ENCODE data around the gene TMA7B.

TMA7B gene

DNA sequence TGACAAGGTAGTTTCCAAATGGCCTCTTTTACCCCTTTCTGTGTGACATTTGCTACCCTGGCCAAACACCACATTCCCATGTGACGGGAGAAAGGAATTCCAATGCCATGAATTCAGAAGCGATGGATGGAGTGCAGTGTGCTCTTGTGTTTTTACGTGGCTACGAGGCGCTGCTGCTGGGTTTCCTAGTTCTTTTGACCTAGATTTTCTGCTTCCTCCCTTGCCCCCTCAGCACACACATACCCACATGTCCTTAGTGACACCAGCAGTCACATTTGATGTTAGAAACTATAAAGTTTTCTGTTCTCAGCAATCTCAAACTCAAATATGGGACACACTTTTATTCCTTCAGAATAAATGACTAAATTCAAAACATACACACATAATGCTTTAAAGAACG lies 7.8 kb upstream of the TMA7B start:
- no peak for DNase-seq (ENCODE audit: low read depth, low spot score)

- no peak for DNase-seq (ENCODE audit: low read depth, low spot score)
These were observed 7.1 kb upstream of the TMA7B start for GRCh38 chr22:39953101-39953500.

DNA sequence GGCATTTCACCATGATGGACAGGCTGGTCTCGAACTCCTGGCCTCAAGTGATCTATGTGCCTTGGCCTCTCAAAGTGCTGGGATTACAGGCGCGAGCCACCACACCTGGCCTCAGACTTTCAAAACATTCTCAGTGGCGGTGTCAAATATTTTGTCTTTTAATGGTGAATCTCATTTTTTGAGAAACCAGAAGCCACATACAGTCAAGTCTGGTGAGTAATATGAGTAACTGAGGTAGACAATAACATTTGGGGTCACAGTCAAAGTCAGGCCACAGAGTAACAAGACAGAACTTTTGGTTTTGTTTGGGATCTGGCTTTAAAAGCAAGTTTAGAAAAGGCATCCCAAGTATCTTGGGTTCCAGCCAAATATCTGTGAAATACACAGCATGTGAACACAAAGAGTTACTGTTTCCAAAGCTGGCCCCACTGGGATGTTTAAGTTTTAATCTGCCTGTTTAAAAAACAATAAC lies 5.6 kb upstream of the TMA7B start:
- DNase-seq (ENCODE audit: low read depth, low spot score): peak; percentile 88

GRCh38 chr22:39955675-39956074 lies 4.5 kb upstream of the TMA7B start:
- no peak for DNase-seq (ENCODE audit: low read depth, low spot score)

DNA sequence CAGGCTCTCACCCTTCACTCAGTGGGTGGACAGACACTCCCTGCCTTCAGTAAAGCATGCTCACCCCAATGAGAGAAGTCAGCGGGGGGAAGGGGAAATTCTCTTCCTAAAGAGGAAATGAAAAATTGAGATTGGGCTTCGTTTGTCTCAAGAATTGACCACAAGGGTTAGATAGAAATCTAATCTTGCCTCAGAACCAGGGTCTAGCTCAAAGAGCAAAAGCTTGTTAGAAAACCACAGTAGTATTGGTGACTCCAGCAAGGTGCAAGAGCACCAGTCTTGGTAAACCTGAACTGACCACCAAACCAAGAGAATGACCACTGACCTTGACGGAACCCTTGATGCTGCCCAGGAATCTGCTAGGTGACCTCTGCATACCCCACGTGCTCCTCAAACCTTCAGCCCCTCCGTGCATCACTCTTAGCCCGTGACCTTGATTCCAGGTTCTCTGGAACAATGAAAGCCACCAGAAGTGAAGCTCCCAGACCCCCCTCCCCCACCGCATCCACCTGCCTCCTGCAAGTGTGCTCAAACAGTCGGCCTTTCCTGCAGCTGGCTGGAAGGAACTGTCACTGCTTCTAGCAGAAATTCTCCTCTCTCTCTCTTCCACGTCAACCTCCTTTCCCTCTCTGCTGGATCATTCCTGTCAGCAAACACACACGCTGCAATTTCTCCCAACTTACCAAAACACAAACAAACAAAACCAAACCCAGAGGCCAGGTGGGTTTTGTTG lies 3.1 kb upstream of the TMA7B start:
- DNase-seq (ENCODE audit: low read depth, low spot score): no peak

DNA sequence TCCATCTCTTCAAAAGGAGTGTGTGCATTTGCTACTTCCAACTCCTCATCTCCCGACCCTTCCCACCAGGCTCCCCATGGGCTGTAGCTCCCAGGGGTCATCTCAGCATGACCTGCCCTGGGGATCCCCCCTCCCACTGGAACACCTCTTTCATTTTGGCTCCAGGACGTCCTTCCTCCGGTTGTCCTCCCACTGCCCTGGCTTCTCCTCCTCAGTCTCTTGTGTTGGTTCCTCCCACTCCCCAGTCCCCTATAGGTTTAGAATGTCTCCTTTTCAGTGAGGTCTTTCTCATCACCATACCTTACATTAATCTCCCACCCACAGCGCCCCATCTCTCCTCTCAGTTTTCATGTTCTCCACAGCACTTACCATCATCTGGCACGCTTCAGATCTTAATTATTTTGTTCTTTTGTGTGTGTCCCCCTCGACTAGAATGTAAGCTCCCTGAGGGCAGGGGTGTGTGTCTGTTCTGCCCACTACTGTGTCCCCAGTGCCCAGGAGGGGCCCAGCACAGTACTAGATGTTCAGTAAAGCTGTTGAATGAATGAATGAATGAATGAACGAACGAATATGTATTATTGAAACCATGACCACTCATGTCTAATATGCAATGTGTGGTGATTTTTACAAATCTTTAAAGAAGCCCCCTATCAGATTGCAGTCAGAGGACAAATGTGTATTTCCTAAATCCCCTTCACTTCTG lies 2.0 kb upstream of the TMA7B start:
- DNase-seq (ENCODE audit: low read depth, low spot score): no peak

DNA sequence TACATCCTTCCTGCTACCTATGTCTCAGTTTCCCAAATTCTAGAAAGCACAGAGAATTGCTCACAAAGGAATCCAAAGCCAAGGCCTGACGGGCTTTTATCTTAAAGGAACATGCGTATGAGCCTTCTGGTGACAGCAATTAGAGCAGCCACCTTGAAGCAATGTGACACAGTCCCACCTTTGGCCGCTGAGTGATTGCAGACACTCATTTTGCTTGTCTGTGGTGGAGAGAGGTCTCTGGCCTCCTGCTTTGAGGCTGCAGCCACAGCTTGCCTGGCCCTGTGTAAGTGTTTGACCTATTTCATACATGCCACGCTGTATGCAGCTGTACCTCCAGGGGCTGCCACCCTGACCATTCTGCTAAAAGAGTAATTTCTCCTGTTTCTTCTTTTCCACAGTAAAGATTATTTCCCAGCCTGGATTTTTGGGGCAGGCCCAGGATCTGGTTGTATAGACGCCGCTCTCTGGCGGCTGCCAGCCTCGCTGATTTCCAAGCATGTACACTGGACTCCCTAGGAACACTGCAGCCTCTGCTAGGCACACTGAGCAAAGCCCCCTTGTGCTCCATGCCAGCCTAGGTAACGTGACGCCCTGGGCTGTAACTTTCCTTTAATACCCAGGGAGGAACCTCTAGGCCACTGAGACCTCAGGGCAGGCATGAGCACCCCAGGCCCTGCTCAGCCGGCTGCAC lies 1.1 kb upstream of the TMA7B start:
- no peak for DNase-seq (ENCODE audit: low read depth, low spot score)

DNA sequence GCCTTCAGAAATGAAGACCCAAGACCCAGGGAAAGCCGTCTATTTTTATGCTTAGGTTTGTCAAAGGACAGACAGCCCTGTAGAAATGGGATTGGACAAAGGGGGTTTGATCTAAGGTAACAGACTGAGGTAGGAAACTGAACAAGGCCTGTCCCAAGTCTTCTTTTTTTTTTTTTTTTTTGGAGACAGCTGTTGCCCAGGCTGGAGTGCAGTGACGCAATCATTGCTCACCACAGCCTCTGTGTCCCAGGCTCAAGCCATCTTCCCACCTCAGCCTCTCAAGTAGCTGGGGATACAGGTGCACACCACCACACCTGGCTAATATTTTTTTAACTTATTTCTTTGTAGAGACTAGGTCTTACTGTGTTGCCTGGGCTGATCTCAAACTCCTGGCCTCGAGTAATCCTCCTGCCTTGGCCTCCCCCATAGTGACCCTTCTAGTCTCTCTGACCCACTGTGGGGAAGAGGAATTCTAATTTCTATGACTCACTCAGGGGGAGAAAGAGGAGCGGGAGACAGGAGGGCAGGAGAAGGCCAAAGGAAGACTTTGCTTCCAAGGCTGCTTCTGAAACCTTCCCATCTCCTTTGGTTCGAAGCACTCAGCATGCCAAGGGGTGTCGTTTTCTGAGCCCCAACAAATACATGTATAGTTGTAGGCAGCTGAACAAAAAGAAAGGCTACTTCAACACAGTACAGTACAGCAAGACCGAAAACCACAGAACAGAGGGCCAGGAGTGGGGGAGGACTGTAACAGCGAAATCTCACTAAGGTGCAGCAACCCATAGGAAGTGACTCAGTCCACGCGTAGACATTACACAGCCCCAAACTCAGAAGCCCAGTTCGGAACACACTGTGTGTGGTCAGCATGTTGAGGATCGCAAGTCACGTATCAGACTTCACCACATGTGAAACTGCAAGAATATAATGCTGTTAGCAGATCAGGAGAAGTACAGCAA lies 872 bp downstream of the TMA7B start:
- DNase-seq (ENCODE audit: low read depth, low spot score): peak; percentile 78

DNA sequence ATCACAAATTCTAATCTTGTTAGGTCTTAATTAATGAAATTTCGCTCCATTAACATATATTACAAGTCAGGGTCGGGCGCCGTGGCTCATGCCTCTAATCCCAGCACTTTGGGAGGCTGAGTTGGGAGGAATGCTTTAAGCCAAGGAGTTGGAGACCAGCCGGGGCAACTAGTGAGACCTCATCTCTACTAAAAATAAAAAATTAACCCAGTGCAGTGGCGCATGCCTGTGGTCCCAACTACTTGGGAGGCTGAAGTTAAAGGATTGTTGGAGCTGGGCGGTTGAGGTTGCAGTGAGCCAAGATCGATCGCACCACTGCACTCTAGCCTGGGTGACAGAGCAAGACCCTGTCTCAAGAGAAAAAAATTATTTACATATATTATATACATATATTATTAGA lies 1.9 kb downstream of the TMA7B start:
- no peak for DNase-seq (ENCODE audit: low read depth, low spot score)

- DNase-seq (ENCODE audit: low read depth, low spot score): no peak
These were observed 5.6 kb downstream of the TMA7B start for GRCh38 chr22:39965748-39966147.

GRCh38 chr22:39966470-39966869 lies 6.3 kb downstream of the TMA7B start:
- DNase-seq (ENCODE audit: low read depth, low spot score): no peak

DNA sequence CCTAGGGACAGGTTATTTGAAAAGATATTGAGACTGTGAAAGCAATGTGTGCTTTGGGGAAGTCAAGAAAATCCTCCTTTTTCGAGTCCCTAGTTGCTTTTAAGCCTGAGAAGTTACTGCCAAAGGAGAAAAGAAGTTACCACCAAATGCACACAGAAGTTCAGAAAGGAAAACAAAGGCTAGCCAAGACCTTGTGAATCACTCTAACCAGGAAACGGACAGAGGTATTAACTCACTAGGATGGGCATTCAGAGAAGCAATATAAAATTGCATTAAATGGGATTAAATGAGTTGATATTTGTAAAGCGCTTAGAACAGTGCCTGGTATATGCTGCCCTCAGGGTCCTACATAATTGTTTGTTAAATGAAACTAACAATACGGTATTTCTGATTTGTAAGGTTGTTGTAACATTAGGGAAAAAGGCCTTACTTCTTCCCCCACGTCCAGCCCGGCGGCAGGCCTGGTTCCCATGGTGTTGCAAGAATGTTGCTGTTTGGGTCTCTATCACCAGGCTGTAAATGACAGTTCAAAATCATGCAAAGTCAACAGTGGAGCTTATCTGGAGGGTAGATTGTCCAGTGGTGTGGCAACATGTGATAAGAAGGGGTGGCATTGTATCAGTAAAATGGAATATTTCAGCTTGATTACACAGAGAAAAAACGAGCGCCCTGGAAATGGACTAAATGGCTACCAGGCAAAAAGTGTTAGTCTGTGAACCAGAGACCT lies 7.1 kb downstream of the TMA7B start:
- DNase-seq (ENCODE audit: low read depth, low spot score): peak; percentile 54

DNA sequence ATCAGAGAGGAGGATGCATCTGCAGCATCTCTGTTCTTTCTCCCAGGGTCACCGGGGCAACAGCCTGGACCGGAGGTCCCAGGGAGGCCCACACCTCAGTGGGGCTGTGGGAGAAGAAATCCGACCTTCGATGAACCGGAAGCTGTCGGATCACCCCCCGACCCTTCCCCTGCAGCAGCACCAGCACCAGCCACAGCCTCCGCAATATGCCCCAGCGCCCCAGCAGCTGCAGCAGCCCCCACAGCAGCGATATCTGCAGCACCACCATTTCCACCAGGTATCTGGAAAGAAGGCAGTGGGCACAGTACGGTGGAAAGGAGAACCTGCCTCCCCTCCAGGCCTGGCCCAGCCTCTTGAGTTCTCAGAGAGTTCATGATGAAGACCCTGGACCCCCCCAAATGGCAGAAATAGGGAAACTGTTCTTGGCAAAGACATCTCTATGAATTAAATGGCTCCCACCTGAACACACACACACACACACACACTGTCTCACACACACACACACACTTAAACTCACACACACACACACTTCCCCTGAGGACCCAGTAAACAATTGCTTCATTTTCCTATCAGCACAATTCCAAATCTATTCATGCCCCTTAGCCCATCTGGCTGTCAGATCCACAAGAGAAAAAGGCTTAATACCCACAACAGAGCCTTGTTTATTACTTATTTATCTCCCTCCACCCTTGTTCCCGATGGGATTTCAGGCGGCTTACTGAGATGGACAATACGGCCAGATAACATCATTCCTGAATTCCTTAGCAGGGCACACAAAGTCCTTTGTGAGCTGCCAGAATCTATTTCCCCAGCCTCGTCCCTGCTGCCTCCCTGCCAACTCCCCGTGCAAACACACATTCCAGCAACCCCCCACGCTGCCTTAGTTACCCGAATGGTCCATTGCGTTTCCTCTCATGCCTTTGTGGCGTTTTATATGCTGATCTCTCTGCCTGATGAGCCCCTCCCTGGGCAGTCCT lies 8.1 kb downstream of the TMA7B start:
- DNase-seq (ENCODE audit: low read depth, low spot score): peak; percentile 43

DNA sequence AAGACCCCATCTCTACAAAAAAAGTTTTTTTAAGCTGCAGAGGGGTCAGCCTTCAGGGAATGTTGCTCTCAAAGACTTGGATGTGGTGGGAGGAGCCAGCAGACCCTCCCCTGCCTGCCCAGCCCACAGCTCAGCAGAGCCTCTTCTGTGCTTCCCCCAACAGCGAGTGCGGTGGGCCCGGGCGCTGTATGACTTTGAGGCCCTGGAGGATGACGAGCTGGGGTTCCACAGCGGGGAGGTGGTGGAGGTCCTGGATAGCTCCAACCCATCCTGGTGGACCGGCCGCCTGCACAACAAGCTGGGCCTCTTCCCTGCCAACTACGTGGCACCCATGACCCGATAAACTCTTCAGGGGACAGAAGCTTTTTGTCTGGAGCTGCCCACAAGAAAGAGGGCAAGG lies 10.5 kb downstream of the TMA7B start:
- DNase-seq (ENCODE audit: low read depth, low spot score): no peak

GRCh38 chr22:39972641-39973040 lies 12.4 kb downstream of the TMA7B start:
- DNase-seq (ENCODE audit: low read depth, low spot score): no peak

DNA sequence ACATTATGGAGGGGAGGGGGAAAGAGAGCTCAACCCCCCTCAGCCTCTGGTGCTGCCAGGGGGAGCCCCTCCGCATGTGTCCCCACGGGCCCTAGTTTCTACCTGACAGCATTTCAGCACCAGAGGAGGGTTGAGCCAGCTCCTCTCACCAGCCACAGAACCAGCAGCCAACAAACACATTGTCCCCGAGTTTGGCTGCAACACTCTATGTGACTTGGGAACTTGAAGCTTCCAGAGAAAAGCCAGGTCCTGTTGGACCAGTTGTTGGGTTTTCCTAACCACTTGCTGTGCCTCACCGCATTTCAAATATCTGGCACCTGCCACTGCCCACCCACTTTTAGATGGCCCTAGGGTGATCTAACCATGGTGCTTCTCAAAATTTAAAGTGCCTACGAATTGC lies 13.5 kb downstream of the TMA7B start:
- DNase-seq (ENCODE audit: low read depth, low spot score): no peak

DNA sequence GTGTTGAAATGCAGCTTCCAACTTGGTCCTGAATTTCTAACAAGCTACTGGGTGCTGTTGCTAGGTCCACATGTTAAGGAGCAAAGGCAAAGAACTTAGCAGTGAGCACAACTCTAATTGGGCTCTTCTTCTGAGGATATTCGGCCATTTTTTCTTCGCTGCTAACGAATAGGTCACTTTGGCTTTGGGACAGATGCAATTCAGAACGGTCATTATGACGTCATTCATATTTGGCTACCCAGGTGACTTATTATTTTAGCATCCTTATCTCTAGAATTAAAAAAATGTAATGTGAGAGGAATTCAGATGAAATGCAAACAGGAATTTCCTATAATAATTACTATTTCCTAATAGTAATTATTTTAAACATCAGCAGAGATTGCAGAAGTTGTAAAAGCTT lies 13.9 kb downstream of the TMA7B start:
- DNase-seq (ENCODE audit: low read depth, low spot score): no peak

- no peak for DNase-seq (ENCODE audit: low read depth, low spot score)
These were observed 18.9 kb downstream of the TMA7B start for GRCh38 chr22:39979048-39979447.

DNA sequence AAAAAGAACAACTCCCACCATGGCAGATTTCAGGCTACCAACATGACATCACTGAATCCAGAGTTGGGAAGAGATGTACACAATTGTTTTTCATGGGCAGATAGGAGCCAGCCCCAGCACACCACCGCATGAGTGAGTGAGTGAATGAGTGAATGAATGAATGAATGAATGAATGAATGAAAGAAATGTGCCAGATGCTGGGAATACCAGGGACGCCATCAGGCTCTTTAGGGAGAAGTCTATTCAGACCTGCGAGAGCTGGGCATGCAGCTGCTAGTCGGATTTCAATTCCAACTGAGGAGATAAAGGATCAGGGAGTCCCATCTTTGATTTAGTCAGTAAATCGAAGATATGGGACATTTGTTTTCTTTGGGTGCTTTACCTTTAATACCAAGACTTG lies 19.3 kb downstream of the TMA7B start:
- DNase-seq (ENCODE audit: low read depth, low spot score): no peak

GRCh38 chr22:39980596-39980995 lies 20.4 kb downstream of the TMA7B start:
- no peak for DNase-seq (ENCODE audit: low read depth, low spot score)

All from astrocyte of the hippocampus (primary cell).